Measurements from ENCODE around the gene SLC66A3.

The SLC66A3 gene

DNA sequence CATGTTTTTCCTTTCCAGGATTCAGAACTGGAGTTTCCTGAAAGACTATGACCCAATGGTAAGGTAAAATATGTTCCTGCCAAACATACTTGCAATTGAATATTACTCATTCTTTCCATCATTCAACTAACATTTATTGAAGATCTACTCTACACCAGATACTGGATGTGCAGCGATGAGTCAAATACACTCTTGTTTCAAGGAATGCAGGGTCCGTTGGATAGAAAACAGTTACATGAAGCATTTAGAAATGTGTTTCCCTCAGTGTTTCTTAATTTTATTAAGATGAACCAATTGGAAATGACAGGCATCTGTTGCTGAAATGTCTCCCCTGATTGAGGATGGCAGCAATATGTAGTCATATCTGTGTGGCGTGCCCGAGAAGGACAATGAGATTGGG lies 14.8 kb upstream of the SLC66A3 start:
- FAIRE-seq: no peak

GRCh38 chr2:11141319-11141718 lies 13.9 kb upstream of the SLC66A3 start:
- no peak for FAIRE-seq

- FAIRE-seq: no peak
These were observed 12.9 kb upstream of the SLC66A3 start for GRCh38 chr2:11142330-11142729.

DNA sequence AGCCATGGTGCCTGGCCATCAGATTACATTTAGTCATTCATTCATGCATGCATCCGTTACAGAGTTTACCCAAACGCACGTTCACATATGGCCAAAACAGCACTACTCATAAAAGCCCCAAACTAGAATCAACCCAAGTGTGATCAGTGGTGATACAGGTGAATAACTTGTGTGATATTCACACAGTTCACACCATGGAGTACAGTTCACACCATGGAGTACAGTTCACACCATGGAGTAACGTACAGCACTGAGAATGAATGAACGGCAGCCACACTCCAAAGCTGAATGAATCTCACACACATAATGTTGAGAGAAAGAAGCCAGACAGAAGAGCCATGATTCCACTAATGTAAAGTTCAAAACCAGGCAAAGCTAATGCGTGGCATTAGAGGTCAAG lies 12.3 kb upstream of the SLC66A3 start:
- no peak for FAIRE-seq

DNA sequence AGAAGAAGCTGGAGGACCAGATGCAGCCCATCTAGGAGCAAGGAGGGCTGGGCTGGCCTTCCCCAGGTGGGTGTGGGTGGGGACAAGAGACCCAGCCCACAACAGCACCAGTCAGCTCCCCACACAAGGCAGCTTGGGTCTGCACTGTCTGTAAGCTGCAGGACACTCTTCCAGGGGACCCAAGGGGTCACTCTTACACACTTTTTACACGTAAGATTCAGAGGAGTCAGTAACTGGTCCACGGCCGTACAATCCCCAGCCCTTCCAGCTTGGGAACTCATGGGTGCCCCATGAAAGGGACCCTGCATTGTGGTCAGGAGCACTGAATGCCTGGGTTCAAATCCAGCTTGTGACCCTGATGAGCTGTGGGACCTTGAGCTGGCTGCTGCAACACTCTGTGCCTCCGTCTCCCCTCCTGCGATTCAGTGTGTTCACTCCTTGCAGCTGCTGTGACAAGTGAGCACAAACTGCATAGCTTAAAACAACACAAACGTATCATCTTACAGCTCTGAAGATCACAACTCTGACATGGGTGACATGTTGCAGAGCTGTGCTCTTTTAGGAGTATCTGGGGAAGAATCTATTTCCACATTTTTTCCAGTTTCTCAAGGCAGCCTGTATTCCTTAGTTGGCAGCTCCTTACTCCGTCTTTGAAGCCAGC lies 11.1 kb upstream of the SLC66A3 start:
- no peak for FAIRE-seq

GRCh38 chr2:11144738-11145079 lies 10.6 kb upstream of the SLC66A3 start:
- FAIRE-seq: no peak

GRCh38 chr2:11145350-11145749 lies 9.9 kb upstream of the SLC66A3 start:
- no peak for FAIRE-seq

DNA sequence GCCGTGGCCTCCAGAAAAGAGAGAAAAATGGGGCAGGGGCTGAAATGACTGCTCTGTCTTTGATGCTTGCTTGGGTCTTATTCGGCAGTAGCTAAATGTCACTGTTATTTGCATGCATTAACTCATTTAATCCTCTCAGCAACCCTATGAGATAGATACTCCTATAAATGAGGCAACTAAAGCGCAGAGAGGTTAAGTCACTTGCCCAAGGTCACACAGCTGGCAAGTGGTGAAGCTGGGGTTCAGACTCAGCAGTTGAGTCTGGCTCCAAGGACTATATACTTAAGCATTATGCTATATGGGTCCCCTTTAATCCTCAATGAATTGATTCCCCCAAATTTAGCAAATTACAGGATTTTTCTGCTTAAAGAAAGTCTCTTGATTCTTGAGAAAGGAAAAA lies 9.2 kb upstream of the SLC66A3 start:
- no peak for FAIRE-seq

DNA sequence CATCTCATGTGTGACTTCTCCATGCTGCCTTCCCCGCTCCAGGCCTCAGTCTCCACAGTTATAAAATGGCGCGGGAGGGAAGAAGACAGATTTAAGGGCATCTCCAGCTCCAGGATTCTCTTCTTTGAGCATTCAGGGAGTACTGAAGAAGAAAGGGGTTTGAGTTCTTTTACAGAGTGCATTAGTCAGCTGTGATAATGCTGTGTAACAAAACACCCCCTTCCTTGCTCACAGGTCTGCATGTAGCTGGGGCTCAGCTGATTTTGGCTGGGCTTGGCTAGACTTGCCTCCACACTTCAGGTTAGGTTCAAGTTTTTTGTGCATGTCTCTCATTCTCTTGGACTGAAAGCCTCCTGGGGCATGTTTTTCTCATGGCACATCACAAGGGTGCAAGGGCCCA lies 8.0 kb upstream of the SLC66A3 start:
- no peak for FAIRE-seq

GRCh38 chr2:11152591-11152990 lies 2.7 kb upstream of the SLC66A3 start:
- FAIRE-seq: no peak

GRCh38 chr2:11154016-11154922 lies 998 bp upstream of the SLC66A3 start:
- FAIRE-seq: no peak

DNA sequence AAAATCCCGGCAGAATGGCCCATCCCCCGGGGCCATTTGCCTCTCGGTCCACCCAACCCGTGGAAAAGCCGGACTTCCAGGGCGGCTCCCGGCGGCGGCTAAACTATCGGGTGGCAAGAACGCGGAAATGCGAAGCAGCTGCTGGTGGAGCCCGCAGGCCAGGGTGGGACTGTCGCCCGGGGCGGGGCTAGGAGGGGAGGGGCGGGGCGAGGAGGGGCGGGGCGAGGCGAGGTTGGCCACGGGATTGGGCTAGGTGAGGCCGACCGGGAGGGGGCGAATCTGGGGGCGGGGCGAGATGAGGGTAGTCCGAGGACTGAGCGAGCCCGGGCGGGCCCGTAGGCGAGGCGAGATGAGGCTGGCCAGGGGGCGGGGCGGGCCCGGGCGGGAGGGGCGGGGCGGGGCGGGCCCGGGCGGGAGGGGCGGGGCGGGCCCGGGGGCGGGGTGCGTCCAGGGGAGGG lies 315 bp upstream of the SLC66A3 start:
- no peak for FAIRE-seq

DNA sequence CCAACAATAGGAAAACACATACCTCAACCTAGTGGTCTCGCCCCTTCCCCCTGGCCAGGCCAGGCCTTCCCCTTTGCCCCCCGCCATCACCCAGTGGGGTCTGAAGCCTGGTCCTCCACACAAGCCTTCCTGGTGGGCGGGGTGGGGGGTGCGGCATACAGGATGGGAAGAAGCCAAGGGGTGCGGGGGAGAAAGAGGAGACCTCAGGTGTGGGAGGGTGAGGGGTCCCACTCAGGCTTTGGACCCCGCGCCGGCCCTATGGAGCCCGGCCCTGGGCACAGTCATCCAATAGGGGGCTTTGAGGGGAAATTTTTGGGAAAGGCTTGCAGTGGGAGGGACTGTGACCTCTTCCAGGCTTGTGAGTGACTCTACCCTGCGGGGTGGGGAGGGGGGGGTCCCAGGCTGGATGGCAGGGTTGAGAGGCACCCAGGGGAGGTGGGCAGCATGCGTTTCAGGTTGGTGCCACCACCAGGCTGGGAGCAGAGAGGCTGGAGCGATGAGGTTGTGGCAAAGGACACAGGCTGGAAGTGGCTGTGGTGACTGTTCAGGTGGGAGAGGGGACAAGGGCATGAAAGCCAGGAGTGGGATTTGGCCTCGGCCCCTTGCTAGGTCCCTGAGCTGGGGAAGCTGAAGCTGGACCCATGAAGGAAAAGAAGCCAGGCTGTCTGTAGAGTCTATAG lies 1.3 kb downstream of the SLC66A3 start:
- no peak for FAIRE-seq

- no peak for FAIRE-seq
These were observed 2.0 kb downstream of the SLC66A3 start for GRCh38 chr2:11157296-11157695.

GRCh38 chr2:11157731-11158130 lies 2.5 kb downstream of the SLC66A3 start:
- FAIRE-seq: no peak

DNA sequence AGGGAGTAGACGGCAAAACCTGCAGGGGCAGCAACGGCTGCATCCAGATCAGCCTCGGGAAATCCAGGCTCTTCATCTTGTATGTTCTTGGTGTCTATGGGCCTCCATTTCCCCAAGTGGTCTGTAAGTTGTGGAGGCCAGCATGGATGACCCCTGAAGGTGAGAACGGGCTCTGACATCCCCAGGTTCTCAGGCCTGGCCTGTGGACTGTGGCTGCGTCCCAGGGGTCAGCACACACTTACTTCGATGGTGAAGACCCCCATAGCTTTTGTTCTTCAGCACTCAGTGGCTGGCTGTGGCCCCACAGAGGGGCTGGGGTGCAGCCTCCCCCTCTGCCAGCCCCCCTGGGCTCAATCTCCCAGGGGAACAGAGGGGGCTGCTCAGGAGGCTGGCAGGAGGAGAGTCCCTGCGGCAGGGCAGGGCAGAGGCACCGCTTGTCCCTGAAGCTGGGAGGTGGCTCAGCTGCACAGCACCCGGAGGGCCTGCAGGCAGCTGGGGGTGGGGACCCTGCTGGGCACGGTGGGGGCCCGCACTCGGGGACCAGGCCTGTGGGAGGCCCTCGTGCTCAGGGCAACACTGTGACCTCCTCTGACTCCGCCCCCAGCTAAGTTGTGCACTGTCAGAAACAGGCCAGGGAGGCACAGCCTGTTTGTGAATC lies 3.8 kb downstream of the SLC66A3 start:
- no peak for FAIRE-seq

DNA sequence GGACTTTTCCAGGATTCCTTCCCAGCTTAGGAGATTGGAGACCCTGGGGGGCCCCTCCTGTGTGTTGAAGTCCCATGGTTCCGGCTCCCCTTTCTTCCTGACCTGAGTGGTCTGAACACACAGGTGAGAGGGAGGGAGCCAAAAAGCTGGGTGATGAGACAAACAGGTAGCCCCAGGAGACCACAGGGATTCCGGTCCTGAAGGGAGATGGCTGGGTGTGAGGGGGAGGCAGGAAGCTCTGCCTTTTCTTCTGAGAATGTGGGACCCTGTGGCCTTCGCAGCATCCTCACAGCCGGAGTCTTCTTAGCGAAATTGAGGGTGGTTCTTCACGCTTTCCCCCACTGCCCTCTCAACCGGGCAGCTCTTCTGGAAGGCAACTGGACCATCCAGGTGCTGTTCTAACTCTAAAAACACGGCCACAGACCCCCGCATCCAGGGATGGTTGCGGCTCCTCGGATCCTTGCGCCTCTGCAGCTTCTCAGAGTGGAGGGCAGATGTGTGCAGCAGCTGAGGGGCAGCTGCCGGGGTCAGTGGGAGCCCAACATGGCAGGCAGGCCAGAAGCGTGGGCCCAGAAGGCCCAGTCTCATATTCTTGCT lies 4.4 kb downstream of the SLC66A3 start:
- FAIRE-seq: no peak

DNA sequence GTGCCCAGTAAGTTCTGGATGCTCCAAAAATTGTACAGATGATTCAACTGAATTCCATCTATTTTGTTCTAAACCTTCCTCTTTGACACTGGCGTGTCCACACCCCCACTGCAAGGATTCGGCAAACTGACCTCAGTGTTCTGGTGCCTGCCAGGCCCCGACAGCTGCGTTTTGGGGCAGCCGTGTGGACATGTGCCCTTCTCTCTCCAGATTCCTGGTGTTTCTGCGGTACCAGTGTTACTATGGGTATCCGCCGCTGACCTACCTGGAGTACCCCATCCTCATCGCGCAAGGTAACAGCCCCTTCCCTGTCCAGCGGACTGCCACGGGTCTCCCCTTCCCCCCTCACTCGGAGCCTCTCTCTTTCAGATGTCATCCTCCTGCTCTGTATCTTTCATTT lies 5.0 kb downstream of the SLC66A3 start:
- no peak for FAIRE-seq

GRCh38 chr2:11160731-11161455 lies 5.6 kb downstream of the SLC66A3 start:
- FAIRE-seq: no peak

GRCh38 chr2:11161747-11162146 lies 6.5 kb downstream of the SLC66A3 start:
- FAIRE-seq: no peak

DNA sequence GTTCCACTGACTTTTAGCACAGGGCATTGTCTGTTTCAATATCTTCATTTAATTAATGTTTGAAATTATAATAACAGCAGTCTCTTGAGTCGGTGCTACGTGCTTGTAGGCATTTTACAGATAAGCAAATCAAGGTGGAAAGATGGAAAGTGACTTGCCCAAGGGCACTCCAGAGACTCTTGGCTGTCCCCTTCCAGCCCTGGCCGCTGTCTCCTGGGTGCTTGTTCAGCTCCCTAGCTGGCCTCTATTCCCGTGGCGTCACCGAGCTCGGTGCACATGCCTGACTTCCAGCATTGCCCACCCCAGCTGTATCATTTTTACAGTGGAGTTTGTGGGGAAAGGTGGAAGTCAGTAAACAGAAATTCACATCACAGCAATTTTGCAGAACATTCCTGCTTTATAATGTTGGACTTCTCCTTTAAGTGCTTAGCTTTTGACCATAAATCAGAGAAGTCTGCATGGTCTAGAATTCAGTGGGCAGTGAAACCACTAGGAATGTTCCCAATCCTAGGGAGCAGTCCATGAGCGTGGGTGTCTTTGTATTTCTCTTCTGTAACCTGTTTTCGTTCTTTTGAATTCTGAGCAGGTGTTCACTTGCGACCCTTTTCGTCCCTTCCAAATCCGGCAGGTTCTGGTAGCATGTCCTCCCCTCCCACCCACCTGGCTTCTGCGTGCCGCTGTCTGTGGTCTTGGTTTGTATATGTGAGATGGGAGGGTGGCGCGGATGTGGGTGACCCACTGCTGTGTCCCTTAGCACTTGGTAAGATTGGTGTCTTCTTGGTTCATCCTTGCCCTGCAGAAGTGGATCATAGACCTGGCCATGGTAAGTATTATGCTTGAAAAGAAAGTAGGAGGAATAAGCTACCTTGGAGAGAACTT lies 8.4 kb downstream of the SLC66A3 start:
- FAIRE-seq: no peak
